Keratinocyte (primary cell): ENCODE measurements around the gene BMPER. TPM values are rescaled to one million over a fixed set of nuclear protein-coding genes. Genes with fewer than 3 reads are reported as not detected.

Experiments used
- DNase-seq: peaks from one replicate; pipeline ENCODE4 v3.0.0-alpha.2; 2011; ENCODE audit warnings: low read depth, missing footprints, low spot score
- FAIRE-seq: peaks from 2 replicates; lab custom pipeline; 2011; peaks lifted over from hg19 to GRCh38; lab: Jason Lieb, UNC
- H2AFZ ChIP-seq: 2 replicates; pipeline ENCODE4 v1.6.0; 2012; ENCODE audit warnings: low read length, control low read depth, inconsistent platforms; ENCODE audit not compliant: control insufficient read depth
- H3K27ac ChIP-seq: 2 replicates; pipeline ENCODE4 v1.5.1; 2011; ENCODE audit warnings: low read length; ENCODE audit not compliant: control insufficient read depth, insufficient read depth
- H3K27me3 ChIP-seq: 3 replicates; pipeline ENCODE4 v1.6.0; 2011; ENCODE audit warnings: low read length; ENCODE audit not compliant: control insufficient read depth, insufficient read depth; ENCODE audit errors: extremely low read depth
- H3K36me3 ChIP-seq, 2 experiments: 2 replicates in 1 of 2; 3 replicates in 1 of 2; pipeline ENCODE4 v1.5.1; 2011; ENCODE audit warnings: low read length in 2 of 2, mild to moderate bottlenecking in 1 of 2; ENCODE audit not compliant: control insufficient read depth in 2 of 2, insufficient read depth in 2 of 2; ENCODE audit errors: extremely low read depth in 1 of 2
- H3K4me1 ChIP-seq: 3 replicates; pipeline ENCODE4 v1.5.1; 2011; ENCODE audit warnings: low read length; ENCODE audit not compliant: control insufficient read depth, insufficient read depth; ENCODE audit errors: extremely low read depth
- H3K4me2 ChIP-seq: 3 replicates; pipeline ENCODE4 v1.6.0; 2011; ENCODE audit warnings: low read depth, low read length; ENCODE audit not compliant: control insufficient read depth, insufficient read depth; ENCODE audit errors: extremely low read depth
- H3K4me3 ChIP-seq, 3 experiments: fragments of 200-600 bp in 1 of 3; sonication (generic) in 1 of 3; 2 replicates in 2 of 3; 3 replicates in 1 of 3; pipeline ENCODE4 v1.5.1; 2011 to 2016; ENCODE audit warnings: low read length in 3 of 3, mild to moderate bottlenecking in 3 of 3, control low read depth in 2 of 3, inconsistent platforms in 1 of 3, low read depth in 1 of 3, mixed read lengths in 1 of 3, mixed run types in 1 of 3, moderate library complexity in 1 of 3; ENCODE audit not compliant: control insufficient read depth in 2 of 3, insufficient read depth in 2 of 3; ENCODE audit errors: extremely low read depth in 1 of 3
- H3K79me2 ChIP-seq: 2 replicates; pipeline ENCODE4 v1.6.0; 2012; ENCODE audit warnings: low read length; ENCODE audit not compliant: control insufficient read depth, insufficient read depth
- H3K9ac ChIP-seq: 3 replicates; pipeline ENCODE4 v1.6.0; 2011; ENCODE audit warnings: low read length; ENCODE audit not compliant: control insufficient read depth, insufficient read depth; ENCODE audit errors: extremely low read depth
- H3K9me1 ChIP-seq: 3 replicates; pipeline ENCODE4 v1.6.0; 2011; ENCODE audit warnings: low read length; ENCODE audit not compliant: control insufficient read depth, insufficient read depth; ENCODE audit errors: extremely low read depth
- H3K9me3 ChIP-seq: 2 replicates; pipeline ENCODE4 v1.5.1; 2012; ENCODE audit warnings: low read depth, low read length; ENCODE audit not compliant: control insufficient read depth
- H4K20me1 ChIP-seq: 3 replicates; pipeline ENCODE4 v1.6.0; 2011; ENCODE audit warnings: low read length; ENCODE audit not compliant: control insufficient read depth, insufficient read depth; ENCODE audit errors: extremely low read depth
- CTCF ChIP-seq, 3 experiments: IDR thresholded peaks in 1 of 3; conservative IDR thresholded peaks in 1 of 3; optimal IDR thresholded peaks in 1 of 3; 2 replicates in 2 of 3; 3 replicates in 1 of 3; pipeline versions ENCODE3 to v1.5.1; 2011; ENCODE audit warnings: low read length in 3 of 3, mild to moderate bottlenecking in 3 of 3, moderate library complexity in 2 of 3, control low read depth in 1 of 3, inconsistent platforms in 1 of 3; ENCODE audit not compliant: insufficient read depth in 2 of 3; ENCODE audit errors: extremely low read depth in 1 of 3
- EZH2 ChIP-seq: IDR thresholded peaks from one replicate; pipeline ENCODE4 v1.6.1; 2012; ENCODE audit warnings: inconsistent platforms, mild to moderate bottlenecking, low read length, moderate library complexity
- dilution Hi-C: fragments of 300-500 bp; cut with MboI; formaldehyde crosslinking; loops from one replicate; pipeline ENCODE4 v1.7.0; 2020; ENCODE audit warnings: low sequenced_read_pairs; ENCODE audit not compliant: extremely low pct_ligation_motif_present
- polyA plus RNA-seq, 5 experiments: library from polyadenylated mRNA; depleted of rRNA in 3 of 5; stranded (reverse) in 3 of 5; stranded (forward) in 1 of 5; unstranded in 1 of 5; fragments of >200 nt; gene quantifications; 1 replicate in 1 of 5; 2 replicates in 3 of 5; 3 replicates in 1 of 5; pipeline versions ENCODE4 v1.2.1 to v1.2.3, GENCODE V29; 2011 to 2012; ENCODE audit warnings: missing spikeins in 2 of 5, low read depth in 1 of 5, low replicate concordance in 1 of 5

BMPER gene
- polyA plus RNA-seq, 1 donor (not counting 4 experiments of a cell fraction or from before 2014, with no cell fraction given), result 0.67 TPM

- H3K27me3 ChIP-seq, result no peaks in the 10 kb centered on the region
- peak overlapping the region in 1 of 3 experiments; percentile 29 for H3K4me3 ChIP-seq
- H3K36me3 ChIP-seq, result no peaks in the 10 kb centered on the region
- no peaks in the 10 kb centered on the region for H3K9me3 ChIP-seq
- peak overlapping the region; percentile 78 for H3K27ac ChIP-seq
- dilution Hi-C loops, result no loop called here
- H3K4me2 ChIP-seq, result peak overlapping the region; percentile 82
- FAIRE-seq, result peak; percentile 92
- peak overlapping the region; percentile 64 for H2AFZ ChIP-seq
- peak; percentile 90 to 98 (median 96) for TF ChIP-seq CTCF (optimal IDR thresholded peaks at IDR 0.05 in 1 of 3, IDR thresholded peaks at IDR 0.05 in 1 of 3, conservative IDR thresholded peaks at IDR 0.05 in 1 of 3; ENCODE audit: extremely low read depth in 1 of 3, insufficient read depth in 2 of 3, low read length in 3 of 3)
- no peak for TF ChIP-seq EZH2
- peak overlapping the region; percentile 44 for H3K9ac ChIP-seq
- peaks cover 16% of the 10 kb centered on the region for H3K4me1 ChIP-seq
- peak; percentile 38 for DNase-seq
- no peaks in the 10 kb centered on the region for H4K20me1 ChIP-seq
- H3K9me1 ChIP-seq, result no peaks in the 10 kb centered on the region
- no peaks in the 10 kb centered on the region for H3K79me2 ChIP-seq
Measured at GRCh38 chr7:33932832-33933468, 27.6 kb downstream of the BMPER start.

- H3K4me3 ChIP-seq, result peak overlapping the region in 2 of 3 experiments; percentile 13 to 29
- no peaks in the 10 kb centered on the region for H4K20me1 ChIP-seq
- DNase-seq, result peak; percentile 52
- peak overlapping the region; percentile 82 for H3K4me2 ChIP-seq
- TF ChIP-seq EZH2 (no peak), CTCF (optimal IDR thresholded peaks at IDR 0.05 in 1 of 3, IDR thresholded peaks at IDR 0.05 in 1 of 3, conservative IDR thresholded peaks at IDR 0.05 in 1 of 3; ENCODE audit: extremely low read depth in 1 of 3, insufficient read depth in 2 of 3, low read length in 3 of 3) (no peak)
- H3K27me3 ChIP-seq, result no peaks in the 10 kb centered on the region
- H2AFZ ChIP-seq, result no peak overlapping the region
- peak overlapping the region; percentile 44 for H3K9ac ChIP-seq
- H3K4me1 ChIP-seq, result peaks cover 16% of the 10 kb centered on the region
- dilution Hi-C loops, result no loop called here
- FAIRE-seq, result peak; percentile 64
- H3K36me3 ChIP-seq, result no peaks in the 10 kb centered on the region
- no peaks in the 10 kb centered on the region for H3K9me3 ChIP-seq
- no peaks in the 10 kb centered on the region for H3K79me2 ChIP-seq
- peak overlapping the region; percentile 78 for H3K27ac ChIP-seq
- H3K9me1 ChIP-seq, result no peaks in the 10 kb centered on the region
Measured at GRCh38 chr7:33933611-33934281, 28.4 kb downstream of the BMPER start.
